HG03378 (cell line): Measurements from ENCODE around the gene LENG9.
"Not testable (repeated sequence)": the region's sequence is repeated elsewhere in the genome, so short reads cannot be mapped to it uniquely, and the experiment has no call there.

Experiments used
- ATAC-seq: cut with Tn5 transposase; IDR thresholded peaks from one replicate; pipeline ENCODE4 v1.9.1; 2021; ENCODE audit warnings: mild to moderate bottlenecking, moderate library complexity; ENCODE audit not compliant: unreplicated experiment

The LENG9 gene

DNA sequence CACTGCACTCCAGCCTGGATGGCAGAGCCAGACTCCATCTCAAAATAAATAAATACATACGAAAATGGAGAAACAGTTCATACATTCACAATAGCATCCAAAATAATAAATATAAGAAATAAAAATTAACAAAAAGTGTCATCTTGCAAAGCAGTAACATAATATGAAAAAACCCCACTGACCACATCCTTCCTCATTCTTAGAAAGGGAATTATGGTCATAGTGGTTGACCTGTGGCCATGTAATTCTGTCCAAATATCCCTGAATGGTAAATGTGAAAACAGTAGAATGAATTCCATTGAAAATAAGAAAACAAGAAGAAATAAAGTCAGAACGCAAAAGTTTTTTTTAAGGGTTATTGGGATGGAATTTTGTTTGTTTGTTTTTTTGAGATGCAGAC, 16.5 kb upstream of the LENG9 start:
- no peak for ATAC-seq

DNA sequence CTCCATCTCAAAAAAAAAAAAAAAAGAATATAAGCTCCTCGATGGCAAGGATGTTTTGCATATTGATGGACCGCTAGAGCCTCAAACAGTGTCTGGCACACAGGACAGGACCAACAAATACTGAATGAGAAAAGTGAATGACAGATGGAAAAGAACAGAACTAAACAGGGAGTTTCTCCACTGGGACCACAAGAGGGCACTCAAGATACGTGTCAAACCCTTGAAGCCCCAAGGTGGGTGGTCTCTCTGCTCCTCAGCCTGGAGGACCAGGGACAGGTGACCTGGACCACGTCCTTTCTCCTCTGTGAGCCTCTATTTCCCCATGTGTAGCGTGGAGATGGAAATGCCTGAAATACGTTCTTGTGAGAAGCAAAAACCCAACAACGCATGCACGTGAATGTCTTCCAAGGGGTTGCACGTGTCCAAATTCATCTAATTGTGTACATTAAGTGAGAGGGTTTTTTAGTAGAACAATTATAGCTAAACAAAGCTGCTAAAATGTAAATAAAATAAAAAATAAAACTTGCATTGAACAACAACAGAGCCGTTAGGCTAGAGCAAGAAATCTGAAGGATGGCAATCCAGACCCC, 15.2 kb upstream of the LENG9 start:
- ATAC-seq: no peak

GRCh38 chr19:54477650-54478049, 14.1 kb upstream of the LENG9 start:
- no peak for ATAC-seq

- no peak for ATAC-seq
These were observed 12.1 kb upstream of the LENG9 start for GRCh38 chr19:54475706-54476105.

- ATAC-seq: no peak
These were observed 10.4 kb upstream of the LENG9 start for GRCh38 chr19:54473892-54474372.

GRCh38 chr19:54473071-54473891, 9.7 kb upstream of the LENG9 start, which contains the start of gene CDC42EP5:
TSS of gene CDC42EP5 (minus strand) at chr19:54473296. CDS start at chr19:54465547, 7,749 bp downstream.
- ATAC-seq: no peak

DNA sequence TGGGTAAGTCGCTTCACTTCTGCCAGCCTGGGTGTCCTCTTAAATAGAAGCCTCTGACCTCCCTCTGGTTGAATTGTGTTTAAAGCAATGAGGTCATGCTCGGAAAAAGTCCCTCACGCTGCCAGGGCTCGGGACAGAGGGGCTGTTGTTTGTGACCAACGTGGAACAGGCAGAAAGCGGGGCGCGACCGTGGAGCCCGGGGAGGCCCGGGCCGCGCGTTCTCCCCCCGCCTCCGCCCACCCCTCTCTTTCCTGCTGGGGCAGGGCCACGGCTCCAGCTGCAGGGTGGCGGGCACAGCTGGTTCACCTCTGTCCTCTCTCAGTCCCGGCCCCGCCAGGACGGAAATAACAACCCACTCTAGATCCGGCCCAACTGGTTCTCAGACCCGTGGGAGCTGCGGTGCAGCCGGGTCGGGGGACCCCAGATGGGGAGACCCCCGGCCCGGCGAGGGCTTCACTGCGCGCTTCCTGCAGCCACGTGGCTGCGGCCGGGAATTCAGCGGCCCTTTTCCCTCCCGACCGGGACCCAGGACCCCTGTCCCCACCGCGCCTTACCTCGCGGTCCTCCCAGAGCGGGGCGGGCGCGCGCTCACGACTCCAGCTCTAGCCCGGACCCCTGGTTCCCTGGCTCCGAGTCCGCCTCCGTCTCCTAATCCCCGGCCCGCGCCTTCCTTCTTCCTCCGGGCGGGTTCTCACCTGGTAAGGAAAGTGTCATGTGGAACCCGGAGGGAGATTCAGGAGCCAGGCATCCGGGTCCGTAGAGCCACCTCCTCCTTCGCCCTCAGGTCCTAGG, 7.6 kb upstream of the LENG9 start:
- ATAC-seq: no peak

GRCh38 chr19:54470276-54470887, 6.8 kb upstream of the LENG9 start:
- no peak for ATAC-seq

DNA sequence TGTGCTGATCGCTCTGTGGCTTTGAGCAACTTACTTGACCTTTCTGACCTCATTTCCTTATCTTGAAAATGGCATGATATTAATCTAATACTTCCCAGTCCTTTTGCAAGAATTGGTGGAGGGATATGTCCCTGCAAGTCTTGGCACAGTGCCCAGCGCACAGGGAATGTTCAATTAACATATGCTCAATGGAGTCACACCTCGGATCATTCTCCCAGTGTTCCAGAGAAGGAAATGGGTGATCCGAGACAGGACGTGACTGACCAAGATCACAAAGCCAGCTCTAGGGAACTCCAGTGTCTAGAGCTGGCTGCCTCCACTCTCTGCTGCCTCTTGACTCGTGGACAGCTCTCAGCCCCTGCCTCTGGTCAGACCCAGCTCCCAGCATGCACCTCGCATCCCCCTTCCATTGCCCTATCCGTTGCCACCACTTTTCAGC, 5.9 kb upstream of the LENG9 start:
- no peak for ATAC-seq

DNA sequence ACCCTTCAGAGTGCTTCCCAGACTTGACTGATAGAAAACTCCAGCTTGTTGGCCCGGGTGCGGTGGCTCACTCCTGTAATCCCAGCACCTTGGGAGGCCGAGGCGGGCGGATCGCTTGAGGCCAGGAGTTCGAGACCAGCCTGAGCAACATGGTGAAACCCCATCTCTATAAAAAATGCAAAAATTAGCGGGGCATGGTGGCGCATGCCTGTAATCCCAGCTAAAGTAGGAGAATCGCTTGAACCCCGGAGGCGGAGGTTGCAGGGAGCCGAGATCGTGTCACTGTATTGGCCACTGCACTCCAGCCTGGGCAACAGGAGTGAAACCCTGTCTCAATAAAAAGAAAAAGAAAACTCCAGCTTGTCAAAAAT, 2.5 kb upstream of the LENG9 start:
- ATAC-seq: not testable (repeated sequence)

DNA sequence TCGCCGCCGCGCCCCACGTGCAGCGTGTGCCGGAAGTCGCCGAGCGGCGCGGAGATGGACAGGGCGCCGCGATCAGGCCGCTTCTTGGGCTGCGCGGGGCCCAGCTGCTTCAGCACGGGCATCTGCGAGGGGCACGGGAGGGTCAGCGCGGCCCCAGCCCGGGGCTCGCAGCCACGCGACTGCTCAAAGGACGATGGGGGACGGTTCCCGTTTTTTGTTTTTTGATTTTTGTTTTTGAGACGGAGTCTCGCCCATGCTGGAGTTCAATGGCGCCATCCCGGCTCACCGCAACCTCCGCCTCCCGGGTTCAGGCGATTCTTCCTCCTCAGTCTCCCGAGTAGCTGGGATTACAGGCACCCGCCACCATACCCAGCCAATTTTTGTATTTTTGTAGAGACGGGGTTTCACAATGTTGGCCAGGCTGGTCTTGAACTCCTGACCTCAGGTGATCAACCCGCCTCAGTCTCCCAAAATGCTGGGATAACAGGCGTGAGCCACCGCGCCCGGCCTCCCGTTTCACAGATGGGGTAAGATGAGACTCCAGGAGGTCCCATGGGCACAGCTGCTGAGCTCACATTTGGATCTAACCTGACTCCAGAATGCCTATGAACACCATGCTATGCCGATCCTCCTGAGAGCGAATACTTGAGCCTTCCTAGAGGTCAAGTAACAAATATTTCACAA, 2.0 kb upstream of the LENG9 start:
- ATAC-seq: no peak

- peak; percentile 24 for ATAC-seq
These were observed 1.2 kb upstream of the LENG9 start for GRCh38 chr19:54464630-54465425.

DNA sequence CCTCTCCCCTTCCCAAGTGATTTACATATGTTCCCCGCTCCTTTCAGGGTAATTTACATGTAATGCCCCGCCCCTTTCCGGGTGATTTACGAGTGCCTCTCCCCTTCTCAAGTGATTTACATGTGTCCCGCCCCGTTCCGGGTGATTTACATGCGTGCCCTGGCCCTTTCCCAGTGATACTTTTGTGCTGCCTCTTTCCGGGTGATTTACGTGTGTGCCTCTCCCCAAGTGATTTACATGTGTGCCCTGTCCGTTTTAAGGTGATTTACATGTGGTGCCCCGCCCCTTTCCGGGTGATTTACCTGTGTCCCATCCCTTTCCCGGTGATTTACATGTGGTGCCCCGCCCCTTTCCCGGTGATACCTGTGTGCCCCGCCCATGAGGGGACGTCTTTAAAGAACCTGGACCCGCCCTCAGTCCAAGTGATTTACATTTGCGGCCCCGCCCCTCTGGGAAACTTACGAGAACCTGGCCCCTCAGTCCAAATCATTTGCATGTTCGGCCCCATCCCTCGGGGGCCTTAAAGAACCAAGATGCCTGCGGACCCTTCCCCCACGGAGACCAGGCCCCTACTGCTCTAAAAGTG, 559 bp upstream of the LENG9 start:
- peak; percentile 52 for ATAC-seq

GRCh38 chr19:54462655-54463530, 685 bp downstream of the LENG9 start:
- peak; percentile 6 for ATAC-seq

GRCh38 chr19:54462047-54462654, 1.4 kb downstream of the LENG9 start:
- ATAC-seq: no peak

GRCh38 chr19:54461613-54462012, 2.0 kb downstream of the LENG9 start:
- no peak for ATAC-seq

DNA sequence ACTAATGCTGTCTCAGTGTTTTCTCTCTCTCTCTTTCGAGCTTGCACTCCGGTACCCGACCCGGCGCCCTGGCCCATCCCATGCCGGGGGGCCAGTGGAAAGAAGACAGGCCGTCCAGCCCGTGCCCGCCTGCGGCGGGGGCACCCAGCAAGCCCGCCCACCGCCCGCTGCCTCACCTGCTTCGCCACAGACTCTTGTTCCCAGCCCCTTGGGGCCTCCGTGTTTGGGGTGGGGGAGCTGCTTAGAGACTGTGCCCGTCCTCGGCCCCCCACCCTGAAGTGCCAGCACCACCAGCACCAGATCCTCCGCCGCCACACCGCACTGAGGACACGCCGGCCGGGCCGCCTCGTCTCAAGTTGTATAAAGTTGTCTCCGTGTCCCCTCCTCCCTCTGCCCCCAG, 2.4 kb downstream of the LENG9 start:
- no peak for ATAC-seq
